Esophagus squamous epithelium (tissue), 5 donors: ENCODE measurements around the gene MSMB. TPM values are rescaled to one million over a fixed set of nuclear protein-coding genes. Genes with fewer than 3 reads are reported as not detected.
"Not testable (repeated sequence)": the region's sequence is repeated elsewhere in the genome, so short reads cannot be mapped to it uniquely, and the experiment has no call there.

ENCODE experiments used
- DNase-seq: peaks from one replicate; lab custom pipeline; 2025; lab: John Stamatoyannopoulos, UW
- H3K27ac ChIP-seq, 4 donors: fragments of 200-600 bp; sonication (generic); one replicate each; pipeline ENCODE4 v1.5.1; 2016 to 2019; ENCODE audit warnings: mild to moderate bottlenecking in 1 of 4
- H3K27me3 ChIP-seq, 4 donors: fragments of 200-600 bp; sonication (generic); 1 replicate in 3 of 4; 2 replicates in 1 of 4; pipeline versions ENCODE4 v1.5.1 to v1.6.0; 2017 to 2021; ENCODE audit warnings: antibody characterized with exemption in 1 of 4
- H3K36me3 ChIP-seq, 3 donors: fragments of 200-600 bp; sonication (generic); one replicate each; pipeline ENCODE4 v1.5.1; 2016 to 2019
- H3K4me1 ChIP-seq, 3 donors: fragments of 200-600 bp; sonication (generic); one replicate each; pipeline ENCODE4 v1.5.1; 2017 to 2019
- H3K4me3 ChIP-seq, 4 donors: fragments of 200-600 bp; sonication (generic); 1 replicate in 3 of 4; 2 replicates in 1 of 4; pipeline ENCODE4 v1.5.1; 2016 to 2019; ENCODE audit warnings: mild to moderate bottlenecking in 2 of 4, moderate library complexity in 1 of 4
- H3K9me3 ChIP-seq, 3 donors: fragments of 200-600 bp; sonication (generic); one replicate each; pipeline ENCODE4 v1.5.1; 2016 to 2019
- CTCF ChIP-seq, 6 experiments: fragments of 450-650 bp in 4 of 6; fragments of 200-600 bp in 2 of 6; sonication (generic) in 2 of 6; IDR thresholded peaks; one replicate each; pipeline ENCODE4 v1.5.1; 2016 to 2019; ENCODE audit warnings: antibody characterized with exemption in 6 of 6, mild to moderate bottlenecking in 4 of 6, moderate library complexity in 4 of 6
- POLR2A ChIP-seq, 4 donors: fragments of 450-650 bp; IDR thresholded peaks; one replicate each; pipeline ENCODE4 v1.6.1; 2017; ENCODE audit warnings: antibody characterized with exemption in 4 of 4, mild to moderate bottlenecking in 4 of 4, moderate library complexity in 3 of 4
- WGBS, 2 donors: methylation state at CpG; one replicate each; pipeline ENCODE4 v1.1.5; 2018; 5-methylcytosine and 5-hydroxymethylcytosine counted together
- intact Hi-C: fragments of 100-400 bp; cut with DNase I; formaldehyde crosslinking; loops from one replicate; pipeline ENCODE4 v1.15.0; 2022
- total RNA-seq, 4 donors: library from RNA; depleted of rRNA; stranded (reverse); fragments of >200 nt; gene quantifications; one replicate each; pipeline ENCODE4 v1.1.0, GENCODE V29; 2016
- donor health status: DM: yes; HTN: yes; CAD: no.

MSMB gene
- total RNA-seq, 4 donors from 2014 or later = 8.4 TPM; not detected in 3

GRCh38 chr10:46052057-46052790 is 6.2 kb upstream of the MSMB start:
- Histone ChIP-seq H3K27me3 (peaks cover 0 to 7% (median 0%) of the 10 kb centered on the region in 4 donors), H3K4me1 (peaks cover 5 to 39% (median 10%) of the 10 kb centered on the region in 3 donors), H3K36me3 (no peaks in the 10 kb centered on the region), H3K9me3 (peaks cover 0 to 2% (median 0%) of the 10 kb centered on the region in 3 donors), H3K4me3 (no peak overlapping the region), H3K27ac (peak overlapping the region in 3 of 4 donors; percentile 11 to 49 (median 39))
- no peak for TF ChIP-seq POLR2A (IDR thresholded peaks at IDR 0.05)
- TF ChIP-seq CTCF (IDR thresholded peaks at IDR 0.05) = no peak
- no peak for DNase-seq
- intact Hi-C loops = no loop called here
- WGBS, 2 donors = 31 to 44% methylated on average over 6 of the region's 7 CpGs

- WGBS, 2 donors = 69 to 72% methylated on average over 11 of the region's 11 CpGs
- TF ChIP-seq POLR2A (IDR thresholded peaks at IDR 0.05) (no peak), CTCF (IDR thresholded peaks at IDR 0.05) (no peak)
- no peak overlapping the region for H3K4me3 ChIP-seq
- no peaks in the 10 kb centered on the region for H3K36me3 ChIP-seq
- H3K4me1 ChIP-seq = peaks cover 5 to 39% (median 10%) of the 10 kb centered on the region in 3 donors
- no peak overlapping the region for H3K27ac ChIP-seq
- no peak for DNase-seq
- intact Hi-C loops = no loop called here
- peaks cover 0 to 7% (median 0%) of the 10 kb centered on the region in 4 donors for H3K27me3 ChIP-seq
- no peaks in the 10 kb centered on the region for H3K9me3 ChIP-seq
Observed at GRCh38 chr10:46050941-46051623, 5.0 kb upstream of the MSMB start.

GRCh38 chr10:46049497-46049831 is 3.4 kb upstream of the MSMB start:
- intact Hi-C loops = not testable (repeated sequence)

GRCh38 chr10:46048152-46048551 is 2.1 kb upstream of the MSMB start:
- no peak for TF ChIP-seq CTCF (IDR thresholded peaks at IDR 0.05)
- TF ChIP-seq POLR2A (IDR thresholded peaks at IDR 0.05) = no peak
- Histone ChIP-seq H3K4me1 (peaks cover 5 to 30% (median 10%) of the 10 kb centered on the region in 3 donors), H3K27me3 (peaks cover 0 to 5% (median 0%) of the 10 kb centered on the region in 4 donors), H3K9me3 (no peaks in the 10 kb centered on the region), H3K27ac (no peak overlapping the region), H3K36me3 (no peaks in the 10 kb centered on the region), H3K4me3 (no peak overlapping the region)
- DNase-seq = no peak
- intact Hi-C loops = no loop called here
- 30 to 48% methylated on average over 2 of the region's 2 CpGs for WGBS, 2 donors

More at GRCh38 chr10:46049497-46049831, 3.4 kb upstream of the MSMB start:
- H3K27me3 ChIP-seq, DNase-seq, H3K36me3 ChIP-seq, H3K27ac ChIP-seq, H3K4me3 ChIP-seq, H3K9me3 ChIP-seq: not testable (repeated sequence)
- peaks cover 5 to 39% (median 10%) of the 10 kb centered on the region in 3 donors for H3K4me1 ChIP-seq
- WGBS, 2 donors = 93 to 94% methylated on average over 11 of the region's 11 CpGs

GRCh38 chr10:46042527-46042926 is 3.5 kb downstream of the MSMB start:
- intact Hi-C loops = no loop called here
- WGBS, 2 donors = 28 to 44% methylated on average over 4 of the region's 4 CpGs
- DNase-seq = no peak
- Histone ChIP-seq H3K27me3 (peaks cover 0 to 5% (median 0%) of the 10 kb centered on the region in 4 donors), H3K4me1 (peaks cover 0 to 33% (median 8%) of the 10 kb centered on the region in 3 donors), H3K27ac (no peak overlapping the region), H3K36me3 (no peaks in the 10 kb centered on the region), H3K4me3 (no peak overlapping the region), H3K9me3 (no peaks in the 10 kb centered on the region)
- TF ChIP-seq POLR2A (IDR thresholded peaks at IDR 0.05) (no peak), CTCF (IDR thresholded peaks at IDR 0.05) (no peak)
